T-helper 17 cell (primary cell): ENCODE results near the gene WWOX. TPM values are rescaled to one million over a fixed set of nuclear protein-coding genes. Genes with fewer than 3 reads are reported as not detected.

Experiments used
- ATAC-seq: fragments of 150-1000 bp; cut with Tn5 transposase; 2 replicates; pipeline ENCODE4 v1.10.0; 2021; ENCODE audit warnings: mild to moderate bottlenecking, moderate library complexity
- DNase-seq, 3 donors: peaks; one replicate each; pipeline versions ENCODE4 v3.0.0 to v3.0.0-alpha.2; 2020 to 2021
- H3K9me3 ChIP-seq: one replicate; pipeline ENCODE4 v1.7.0; 2013; ENCODE audit warnings: low read length, mild to moderate bottlenecking; ENCODE audit not compliant: control insufficient read depth, poor library complexity, severe bottlenecking
- H3K27ac Mint-ChIP-seq: one replicate; pipeline ENCODE4 v1.8.0; 2022; ENCODE audit warnings: mild to moderate bottlenecking, moderate library complexity, mixed read lengths
- H3K27me3 Mint-ChIP-seq: one replicate; pipeline ENCODE4 v1.8.0; 2022; ENCODE audit warnings: mixed read lengths
- H3K36me3 Mint-ChIP-seq: one replicate; pipeline ENCODE4 v1.8.0; 2022; ENCODE audit warnings: low read depth, mixed read lengths
- H3K4me1 Mint-ChIP-seq: one replicate; pipeline ENCODE4 v1.8.0; 2022; ENCODE audit warnings: mild to moderate bottlenecking, mixed read lengths
- H3K4me3 Mint-ChIP-seq: one replicate; pipeline ENCODE4 v1.8.0; 2022; ENCODE audit warnings: mild to moderate bottlenecking, moderate library complexity, mixed read lengths
- total RNA-seq, 4 donors: library from RNA in 2 of 4; stranded (reverse) in 2 of 4; gene quantifications; one replicate each; pipeline ENCODE4 v1.2.3 and lab custom pipeline; 2022 to 2026

WWOX gene
- total RNA-seq, 2 donors from 2014 or later = 26.8 to 29.7 TPM

GRCh38 chr16:78217276-78217675, 117.8 kb downstream of the WWOX start:
- Mint-ChIP-seq H3K4me1 (no peaks in the 10 kb centered on the region), H3K36me3 (peaks cover 3% of the 10 kb centered on the region)
- ATAC-seq = no peak

GRCh38 chr16:78218279-78218678, 118.8 kb downstream of the WWOX start:
- DNase-seq (no peak), ATAC-seq (no peak)
- H3K27me3 Mint-ChIP-seq = no peaks in the 10 kb centered on the region
- no peaks in the 10 kb centered on the region for H3K9me3 ChIP-seq
- no peak overlapping the region for H3K4me3 Mint-ChIP-seq
- H3K36me3 Mint-ChIP-seq = peaks cover 4% of the 10 kb centered on the region
- H3K4me1 Mint-ChIP-seq = peaks cover under 1% of the 10 kb centered on the region
- no peak overlapping the region for H3K27ac Mint-ChIP-seq

More at GRCh38 chr16:78217276-78217675, 117.8 kb downstream of the WWOX start:
- no peaks in the 10 kb centered on the region for H3K9me3 ChIP-seq
- Mint-ChIP-seq H3K27ac (no peak overlapping the region), H3K4me3 (no peak overlapping the region), H3K27me3 (no peaks in the 10 kb centered on the region)
- no peak for DNase-seq

GRCh38 chr16:78218856-78219651, 119.6 kb downstream of the WWOX start:
- peaks cover 5% of the 10 kb centered on the region for H3K36me3 Mint-ChIP-seq
- peaks cover 4% of the 10 kb centered on the region for H3K4me1 Mint-ChIP-seq
- no peak overlapping the region for H3K4me3 Mint-ChIP-seq
- H3K27ac Mint-ChIP-seq = no peak overlapping the region
- H3K9me3 ChIP-seq = no peaks in the 10 kb centered on the region
- no peak for DNase-seq
- no peaks in the 10 kb centered on the region for H3K27me3 Mint-ChIP-seq
- ATAC-seq = no peak

- Mint-ChIP-seq H3K27ac (no peak overlapping the region), H3K4me3 (no peak overlapping the region), H3K36me3 (peaks cover 5% of the 10 kb centered on the region), H3K4me1 (peaks cover 4% of the 10 kb centered on the region), H3K27me3 (no peaks in the 10 kb centered on the region)
- H3K9me3 ChIP-seq = no peaks in the 10 kb centered on the region
- no peak for ATAC-seq
- no peak for DNase-seq
Measured at GRCh38 chr16:78220571-78220970, 121.1 kb downstream of the WWOX start.

- ATAC-seq (no peak), DNase-seq (no peak)
- H3K4me1 Mint-ChIP-seq = peaks cover 4% of the 10 kb centered on the region
- peaks cover 5% of the 10 kb centered on the region for H3K36me3 Mint-ChIP-seq
- no peak overlapping the region for H3K27ac Mint-ChIP-seq
- H3K27me3 Mint-ChIP-seq = no peaks in the 10 kb centered on the region
- no peaks in the 10 kb centered on the region for H3K9me3 ChIP-seq
- H3K4me3 Mint-ChIP-seq = no peak overlapping the region
Measured at GRCh38 chr16:78221892-78222291, 122.4 kb downstream of the WWOX start.

- DNase-seq = no peak
- no peaks in the 10 kb centered on the region for H3K9me3 ChIP-seq
- H3K27me3 Mint-ChIP-seq = no peaks in the 10 kb centered on the region
- no peak overlapping the region for H3K27ac Mint-ChIP-seq
- peaks cover 6% of the 10 kb centered on the region for H3K4me1 Mint-ChIP-seq
- peaks cover 5% of the 10 kb centered on the region for H3K36me3 Mint-ChIP-seq
- no peak overlapping the region for H3K4me3 Mint-ChIP-seq
- ATAC-seq = no peak
Measured at GRCh38 chr16:78224342-78224741, 124.9 kb downstream of the WWOX start.

GRCh38 chr16:78225919-78226318, 126.5 kb downstream of the WWOX start:
- ATAC-seq (no peak), DNase-seq (no peak)
- Mint-ChIP-seq H3K27ac (no peak overlapping the region), H3K27me3 (no peaks in the 10 kb centered on the region), H3K4me3 (no peak overlapping the region), H3K4me1 (peaks cover 6% of the 10 kb centered on the region), H3K36me3 (peaks cover 3% of the 10 kb centered on the region)
- no peaks in the 10 kb centered on the region for H3K9me3 ChIP-seq

GRCh38 chr16:78227855-78228254, 128.4 kb downstream of the WWOX start:
- H3K27ac Mint-ChIP-seq = no peak overlapping the region
- ATAC-seq (no peak), DNase-seq (no peak)
- H3K36me3 Mint-ChIP-seq = peaks cover 3% of the 10 kb centered on the region
- no peak overlapping the region for H3K4me3 Mint-ChIP-seq
- no peaks in the 10 kb centered on the region for H3K9me3 ChIP-seq
- H3K4me1 Mint-ChIP-seq = peaks cover 6% of the 10 kb centered on the region
- H3K27me3 Mint-ChIP-seq = no peaks in the 10 kb centered on the region

GRCh38 chr16:78228704-78229103, 129.2 kb downstream of the WWOX start:
- no peaks in the 10 kb centered on the region for H3K9me3 ChIP-seq
- no peak overlapping the region for H3K4me3 Mint-ChIP-seq
- ATAC-seq (no peak), DNase-seq (no peak)
- H3K27me3 Mint-ChIP-seq = no peaks in the 10 kb centered on the region
- no peak overlapping the region for H3K27ac Mint-ChIP-seq
- H3K36me3 Mint-ChIP-seq = no peaks in the 10 kb centered on the region
- peaks cover 2% of the 10 kb centered on the region for H3K4me1 Mint-ChIP-seq

- DNase-seq = no peak
- no peaks in the 10 kb centered on the region for H3K9me3 ChIP-seq
- Mint-ChIP-seq H3K4me3 (no peak overlapping the region), H3K4me1 (peaks cover 5% of the 10 kb centered on the region), H3K27me3 (no peaks in the 10 kb centered on the region), H3K27ac (no peak overlapping the region), H3K36me3 (no peaks in the 10 kb centered on the region)
- ATAC-seq = no peak
Measured at GRCh38 chr16:78230832-78231231, 131.4 kb downstream of the WWOX start.

GRCh38 chr16:78235168-78235800, 135.8 kb downstream of the WWOX start:
- peak; percentile 30 to 56 (median 33) for DNase-seq
- peak; percentile 71 for ATAC-seq
- H3K27ac Mint-ChIP-seq = no peak overlapping the region

GRCh38 chr16:78235876-78236275, 136.4 kb downstream of the WWOX start:
- Mint-ChIP-seq H3K36me3 (peaks cover 2% of the 10 kb centered on the region), H3K4me3 (no peak overlapping the region), H3K27ac (no peak overlapping the region), H3K4me1 (peaks cover 2% of the 10 kb centered on the region), H3K27me3 (no peaks in the 10 kb centered on the region)
- no peak for ATAC-seq
- no peaks in the 10 kb centered on the region for H3K9me3 ChIP-seq
- no peak for DNase-seq

More at GRCh38 chr16:78235168-78235800, 135.8 kb downstream of the WWOX start:
- H3K9me3 ChIP-seq = no peaks in the 10 kb centered on the region
- H3K4me3 Mint-ChIP-seq = no peak overlapping the region
- peaks cover 2% of the 10 kb centered on the region for H3K4me1 Mint-ChIP-seq
- no peaks in the 10 kb centered on the region for H3K27me3 Mint-ChIP-seq
- peaks cover 2% of the 10 kb centered on the region for H3K36me3 Mint-ChIP-seq

GRCh38 chr16:78237841-78238240, 138.4 kb downstream of the WWOX start:
- Mint-ChIP-seq H3K4me1 (peaks cover 6% of the 10 kb centered on the region), H3K4me3 (no peak overlapping the region), H3K27ac (no peak overlapping the region), H3K36me3 (peaks cover 7% of the 10 kb centered on the region), H3K27me3 (no peaks in the 10 kb centered on the region)
- ATAC-seq (no peak), DNase-seq (no peak)
- no peaks in the 10 kb centered on the region for H3K9me3 ChIP-seq
